Measurements from ENCODE around the gene TYW1B.
"Not testable (repeated sequence)": the region's sequence is repeated elsewhere in the genome, so short reads cannot be mapped to it uniquely, and the experiment has no call there.

The TYW1B gene

GRCh38 chr7:72827839-72828591, at the start of gene TYW1B:
TYW1B (minus strand) TSS chr7:72828200; CDS start chr7:72828075, 125 bp downstream.
- DNase-seq, result peak; percentile 96

- not testable (repeated sequence) for DNase-seq
Observed at GRCh38 chr7:72867591-72867990, 39.6 kb upstream of the TYW1B start.

GRCh38 chr7:72858846-72859400, 30.9 kb upstream of the TYW1B start:
- DNase-seq, result not testable (repeated sequence)

- not testable (repeated sequence) for DNase-seq
Observed at GRCh38 chr7:72857925-72858324, 29.9 kb upstream of the TYW1B start.

GRCh38 chr7:72855261-72855660, 27.3 kb upstream of the TYW1B start:
- DNase-seq, result not testable (repeated sequence)

GRCh38 chr7:72852937-72853336, 24.9 kb upstream of the TYW1B start:
- DNase-seq, result not testable (repeated sequence)

- not testable (repeated sequence) for DNase-seq
Observed at GRCh38 chr7:72850746-72851145, 22.7 kb upstream of the TYW1B start.

GRCh38 chr7:72844146-72844545, 16.1 kb upstream of the TYW1B start:
- not testable (repeated sequence) for DNase-seq

- DNase-seq, result not testable (repeated sequence)
Observed at GRCh38 chr7:72843166-72843565, 15.2 kb upstream of the TYW1B start.

GRCh38 chr7:72840966-72841511, 13.0 kb upstream of the TYW1B start:
- DNase-seq, result not testable (repeated sequence)

GRCh38 chr7:72838315-72838714, 10.3 kb upstream of the TYW1B start:
- not testable (repeated sequence) for DNase-seq

GRCh38 chr7:72837291-72837690, 9.3 kb upstream of the TYW1B start:
- not testable (repeated sequence) for DNase-seq

- not testable (repeated sequence) for DNase-seq
Observed at GRCh38 chr7:72830567-72830966, 2.6 kb upstream of the TYW1B start.

GRCh38 chr7:72829687-72830354, 1.8 kb upstream of the TYW1B start:
- not testable (repeated sequence) for DNase-seq

GRCh38 chr7:72829291-72829686, 1.3 kb upstream of the TYW1B start:
- DNase-seq, result peak; percentile 83

- not testable (repeated sequence) for DNase-seq
Observed at GRCh38 chr7:72823765-72824732, 4.0 kb downstream of the TYW1B start.

GRCh38 chr7:72822497-72822896, 5.5 kb downstream of the TYW1B start:
- not testable (repeated sequence) for DNase-seq

GRCh38 chr7:72818663-72819361, 9.2 kb downstream of the TYW1B start:
- DNase-seq, result not testable (repeated sequence)

GRCh38 chr7:72817661-72818060, 10.3 kb downstream of the TYW1B start:
- DNase-seq, result not testable (repeated sequence)

- not testable (repeated sequence) for DNase-seq
Observed at GRCh38 chr7:72816370-72817157, 11.4 kb downstream of the TYW1B start.

GRCh38 chr7:72810437-72810836, 17.6 kb downstream of the TYW1B start:
- DNase-seq, result not testable (repeated sequence)

All from GOT3 (cell line).